Mesenchymal stem cell (in vitro differentiated cells and primary cell): ENCODE results near the gene MYO9B.

Source experiments
- DNase-seq: peaks from one replicate; pipeline ENCODE4 v3.0.0-alpha.2; 2013
- H2AFZ ChIP-seq: one replicate; pipeline ENCODE4 v1.6.1; 2013; ENCODE audit warnings: low read depth, mild to moderate bottlenecking, control low read depth, inconsistent platforms, low read length, moderate library complexity
- H2AK5ac ChIP-seq: 2 replicates; pipeline ENCODE4 v1.6.1; 2013; ENCODE audit warnings: low read length, moderate library complexity, mild to moderate bottlenecking, inconsistent platforms; ENCODE audit not compliant: severe bottlenecking
- H2BK120ac ChIP-seq: one replicate; pipeline ENCODE4 v1.6.1; 2013; ENCODE audit warnings: low read depth, mild to moderate bottlenecking, inconsistent platforms, low read length, moderate library complexity
- H2BK12ac ChIP-seq, 2 experiments: one replicate each; pipeline ENCODE4 v1.6.1; 2013; ENCODE audit warnings: inconsistent platforms in 2 of 2, low read length in 2 of 2, mild to moderate bottlenecking in 2 of 2, moderate library complexity in 2 of 2, control low read depth in 1 of 2
- H2BK15ac ChIP-seq: one replicate; pipeline ENCODE4 v1.6.1; 2013; ENCODE audit warnings: mild to moderate bottlenecking, low read depth, inconsistent platforms; ENCODE audit not compliant: poor library complexity, severe bottlenecking
- H2BK5ac ChIP-seq: 2 replicates; pipeline ENCODE4 v1.6.1; 2013; ENCODE audit warnings: low read depth, mild to moderate bottlenecking, low read length, control low read depth, inconsistent platforms; ENCODE audit not compliant: poor library complexity, severe bottlenecking
- H3K14ac ChIP-seq, 2 experiments: one replicate each; pipeline ENCODE4 v1.6.1; 2013; ENCODE audit warnings: inconsistent platforms in 2 of 2, low read length in 2 of 2, control low read depth in 1 of 2, mild to moderate bottlenecking in 1 of 2, moderate library complexity in 1 of 2
- H3K18ac ChIP-seq, 2 experiments: one replicate each; pipeline ENCODE4 v1.6.1; 2013; ENCODE audit warnings: inconsistent platforms in 2 of 2, low read length in 2 of 2, control low read depth in 1 of 2, low read depth in 1 of 2, mild to moderate bottlenecking in 1 of 2
- H3K23ac ChIP-seq, 2 experiments: one replicate each; pipeline ENCODE4 v1.6.1; 2013; ENCODE audit warnings: inconsistent platforms in 2 of 2, low read length in 2 of 2, mild to moderate bottlenecking in 2 of 2, moderate library complexity in 2 of 2, control low read depth in 1 of 2
- H3K27ac ChIP-seq: 2 replicates; pipeline ENCODE4 v1.5.1; 2013; ENCODE audit warnings: mild to moderate bottlenecking, moderate library complexity, low read length, control low read depth, inconsistent platforms; ENCODE audit not compliant: poor library complexity, severe bottlenecking
- H3K27me3 ChIP-seq, 2 experiments: 2 replicates each; pipeline versions ENCODE4 v1.6.1 to v1.7.0; 2013; ENCODE audit warnings: low read length in 2 of 2, mild to moderate bottlenecking in 2 of 2, moderate library complexity in 2 of 2, control low read depth in 1 of 2, inconsistent platforms in 1 of 2; ENCODE audit not compliant: control insufficient read depth in 1 of 2, insufficient read depth in 1 of 2
- H3K36me3 ChIP-seq, 2 experiments: 2 replicates each; pipeline versions ENCODE4 v1.6.1 to v1.7.0; 2013; ENCODE audit warnings: low read length in 2 of 2, control low read depth in 1 of 2, inconsistent platforms in 1 of 2, low read depth in 1 of 2, mild to moderate bottlenecking in 1 of 2; ENCODE audit not compliant: insufficient read depth in 2 of 2, control insufficient read depth in 1 of 2
- H3K4ac ChIP-seq, 2 experiments: one replicate each; pipeline ENCODE4 v1.6.1; 2013; ENCODE audit warnings: inconsistent platforms in 2 of 2, low read length in 2 of 2, mild to moderate bottlenecking in 2 of 2, moderate library complexity in 2 of 2, control low read depth in 1 of 2, low read depth in 1 of 2
- H3K4me1 ChIP-seq: 2 replicates; pipeline ENCODE4 v1.6.1; 2013; ENCODE audit warnings: low read depth, low read length, control low read depth; ENCODE audit not compliant: control insufficient read depth, insufficient read depth
- H3K4me2 ChIP-seq: 2 replicates; pipeline ENCODE4 v1.6.1; 2013; ENCODE audit warnings: low read length, mild to moderate bottlenecking, inconsistent platforms; ENCODE audit not compliant: poor library complexity, severe bottlenecking
- H3K4me3 ChIP-seq, 2 experiments: 2 replicates each; pipeline versions ENCODE4 v1.5.1 to v1.7.0; 2013; ENCODE audit warnings: low read length in 2 of 2, mild to moderate bottlenecking in 2 of 2, control low read depth in 1 of 2, low read depth in 1 of 2; ENCODE audit not compliant: insufficient read depth in 1 of 2
- H3K79me1 ChIP-seq: replicated peaks from 2 replicates; pipeline ENCODE4 v1.6.1; 2013; ENCODE audit warnings: mild to moderate bottlenecking, control low read depth, low read length, inconsistent platforms; ENCODE audit not compliant: poor library complexity, severe bottlenecking
- H3K9ac ChIP-seq: 2 replicates; pipeline ENCODE4 v1.7.0; 2013; ENCODE audit warnings: mild to moderate bottlenecking, low read length, moderate library complexity
- H3K9me3 ChIP-seq: 2 replicates; pipeline ENCODE4 v1.7.0; 2013; ENCODE audit warnings: mild to moderate bottlenecking, low read length; ENCODE audit not compliant: control insufficient read depth
- H4K8ac ChIP-seq: one replicate; pipeline ENCODE4 v1.6.1; 2013; ENCODE audit warnings: inconsistent platforms, mild to moderate bottlenecking, low read length, moderate library complexity
- H4K91ac ChIP-seq: one replicate; pipeline ENCODE4 v1.6.1; 2013; ENCODE audit warnings: mild to moderate bottlenecking, low read length, inconsistent platforms
- WGBS: methylation state at CpG from one replicate; pipeline ENCODE4 v1.1.7; 2013; ENCODE audit warnings: mixed read lengths; 5-methylcytosine and 5-hydroxymethylcytosine counted together

The MYO9B gene

DNA sequence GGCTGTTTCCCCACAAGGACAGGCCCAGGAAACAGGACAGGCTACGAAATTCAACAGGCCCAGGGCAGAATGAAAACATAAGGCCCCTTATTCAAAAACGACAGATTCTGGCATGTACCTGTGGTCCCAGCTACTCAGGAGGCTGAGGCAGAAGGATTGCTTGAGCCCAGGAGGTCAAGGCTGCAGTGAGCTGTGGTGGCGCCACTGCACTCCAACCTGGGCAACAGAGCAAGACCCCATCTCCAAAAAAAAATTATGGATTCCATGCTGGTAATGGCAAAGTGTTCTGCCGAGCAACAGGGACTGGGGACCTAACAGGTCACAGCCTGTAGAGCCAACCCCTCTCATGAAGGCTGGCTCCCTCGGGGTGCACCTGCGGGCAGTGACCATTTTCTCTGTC lies 87.0 kb downstream of the MYO9B start:
- no peak overlapping the region for H2AFZ ChIP-seq
- H4K8ac ChIP-seq, result no peak overlapping the region
- H3K36me3 ChIP-seq, result peaks cover 68 to 90% of the 10 kb centered on the region in 2 experiments
- H4K91ac ChIP-seq, result no peak overlapping the region
- H3K9ac ChIP-seq, result no peak overlapping the region
- no peak overlapping the region for H3K4ac ChIP-seq
- H3K9me3 ChIP-seq, result peaks cover 6% of the 10 kb centered on the region
- no peak overlapping the region for H3K4me2 ChIP-seq
- H3K27me3 ChIP-seq, result no peaks in the 10 kb centered on the region
- H3K23ac ChIP-seq, result no peak overlapping the region
- H2BK12ac ChIP-seq, result no peak overlapping the region
- H3K14ac ChIP-seq, result no peak overlapping the region
- H3K4me1 ChIP-seq, result no peaks in the 10 kb centered on the region
- no peak overlapping the region for H3K4me3 ChIP-seq
- no peak overlapping the region for H2BK15ac ChIP-seq
- H3K27ac ChIP-seq, result no peak overlapping the region
- no peak overlapping the region for H2BK120ac ChIP-seq
- no peak for DNase-seq
- H2AK5ac ChIP-seq, result no peak overlapping the region
- peaks cover 13% of the 10 kb centered on the region for H3K79me1 ChIP-seq
- no peak overlapping the region for H2BK5ac ChIP-seq
- no peak overlapping the region for H3K18ac ChIP-seq
- whole genome bisulfite sequencing, result 98% methylated on average over 6 of the region's 6 CpGs

- no peaks in the 10 kb centered on the region for H3K27me3 ChIP-seq
- H3K18ac ChIP-seq, result no peak overlapping the region
- H3K4ac ChIP-seq, result no peak overlapping the region
- H4K8ac ChIP-seq, result no peak overlapping the region
- H3K27ac ChIP-seq, result no peak overlapping the region
- peaks cover 6% of the 10 kb centered on the region for H3K9me3 ChIP-seq
- H3K36me3 ChIP-seq, result peaks cover 70 to 92% of the 10 kb centered on the region in 2 experiments
- H3K9ac ChIP-seq, result no peak overlapping the region
- no peak for DNase-seq
- no peak overlapping the region for H4K91ac ChIP-seq
- no peak overlapping the region for H2BK12ac ChIP-seq
- no peak overlapping the region for H2AK5ac ChIP-seq
- H2AFZ ChIP-seq, result no peak overlapping the region
- no peak overlapping the region for H3K4me3 ChIP-seq
- H3K79me1 ChIP-seq, result peaks cover 11% of the 10 kb centered on the region
- no peak overlapping the region for H3K14ac ChIP-seq
- H3K4me1 ChIP-seq, result no peaks in the 10 kb centered on the region
- WGBS, result 100% methylated on average over 4 of the region's 4 CpGs
- no peak overlapping the region for H2BK15ac ChIP-seq
- no peak overlapping the region for H3K23ac ChIP-seq
- no peak overlapping the region for H2BK5ac ChIP-seq
- H3K4me2 ChIP-seq, result no peak overlapping the region
- no peak overlapping the region for H2BK120ac ChIP-seq
These were observed 88.1 kb downstream of the MYO9B start for GRCh38 chr19:17163652-17164051.

DNA sequence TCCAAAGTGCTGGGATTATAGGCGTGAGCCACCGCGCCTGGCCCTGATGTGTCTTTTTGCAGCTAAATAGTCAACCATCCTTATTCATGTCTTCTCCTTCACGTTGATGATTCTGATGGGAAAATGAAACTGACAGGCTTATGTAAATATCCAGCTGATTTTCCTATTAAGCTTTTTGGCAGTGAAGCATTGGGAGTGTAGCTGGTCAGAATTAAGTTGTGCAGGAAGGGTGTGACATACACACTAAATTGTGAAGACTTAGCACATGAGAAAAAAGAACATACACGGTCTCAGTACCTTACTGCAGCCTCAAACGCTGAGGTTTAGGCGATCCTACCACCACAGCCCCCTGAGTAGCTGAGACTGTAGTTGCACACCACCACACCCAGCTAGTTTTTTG lies 89.1 kb downstream of the MYO9B start:
- no peak overlapping the region for H4K91ac ChIP-seq
- H3K23ac ChIP-seq, result no peak overlapping the region
- DNase-seq, result no peak
- H3K4me1 ChIP-seq, result no peaks in the 10 kb centered on the region
- peaks cover 6% of the 10 kb centered on the region for H3K9me3 ChIP-seq
- H3K4ac ChIP-seq, result no peak overlapping the region
- peaks cover 11% of the 10 kb centered on the region for H3K79me1 ChIP-seq
- H3K4me2 ChIP-seq, result no peak overlapping the region
- H3K4me3 ChIP-seq, result no peak overlapping the region
- H3K27ac ChIP-seq, result no peak overlapping the region
- H2AFZ ChIP-seq, result no peak overlapping the region
- no peak overlapping the region for H2BK15ac ChIP-seq
- 98% methylated on average over 7 of the region's 7 CpGs for WGBS
- H2BK120ac ChIP-seq, result no peak overlapping the region
- H3K9ac ChIP-seq, result no peak overlapping the region
- no peak overlapping the region for H2BK5ac ChIP-seq
- no peak overlapping the region for H3K14ac ChIP-seq
- H2AK5ac ChIP-seq, result no peak overlapping the region
- H3K36me3 ChIP-seq, result peaks cover 68 to 91% of the 10 kb centered on the region in 2 experiments
- no peaks in the 10 kb centered on the region for H3K27me3 ChIP-seq
- no peak overlapping the region for H4K8ac ChIP-seq
- H2BK12ac ChIP-seq, result no peak overlapping the region
- H3K18ac ChIP-seq, result no peak overlapping the region

GRCh38 chr19:17165715-17166114 lies 90.1 kb downstream of the MYO9B start:
- no peak overlapping the region for H3K4me3 ChIP-seq
- H3K4me1 ChIP-seq, result no peaks in the 10 kb centered on the region
- no peak overlapping the region for H3K4me2 ChIP-seq
- H3K23ac ChIP-seq, result no peak overlapping the region
- 100% methylated on average over 3 of the region's 5 CpGs for WGBS
- H3K9me3 ChIP-seq, result peaks cover 6% of the 10 kb centered on the region
- peaks cover 8% of the 10 kb centered on the region for H3K79me1 ChIP-seq
- no peak overlapping the region for H3K9ac ChIP-seq
- H4K8ac ChIP-seq, result no peak overlapping the region
- H4K91ac ChIP-seq, result no peak overlapping the region
- no peak overlapping the region for H3K14ac ChIP-seq
- H2AFZ ChIP-seq, result no peak overlapping the region
- H2AK5ac ChIP-seq, result no peak overlapping the region
- H3K27ac ChIP-seq, result no peak overlapping the region
- DNase-seq, result no peak
- no peak overlapping the region for H2BK5ac ChIP-seq
- no peak overlapping the region for H3K18ac ChIP-seq
- H2BK12ac ChIP-seq, result no peak overlapping the region
- H3K4ac ChIP-seq, result no peak overlapping the region
- no peak overlapping the region for H2BK120ac ChIP-seq
- H3K27me3 ChIP-seq, result no peaks in the 10 kb centered on the region
- H2BK15ac ChIP-seq, result no peak overlapping the region
- H3K36me3 ChIP-seq, result peaks cover 71 to 94% of the 10 kb centered on the region in 2 experiments
